Measurements from ENCODE around the gene NEMP2. TPM values are rescaled to one million over a fixed set of nuclear protein-coding genes. Genes with fewer than 3 reads are reported as not detected.

Gene NEMP2
- polyA plus RNA-seq, 2 of the 4 experiments (the other 2 are of a cell fraction) = 7.1 to 22.0 TPM

GRCh38 chr2:190493095-190493494 lies 41.4 kb downstream of the NEMP2 start:
- TF ChIP-seq PHF8 (IDR thresholded peaks at IDR 0.05; ENCODE audit: borderline replicate concordance, low read depth) = no peak
- TF ChIP-seq, protein P1, sequence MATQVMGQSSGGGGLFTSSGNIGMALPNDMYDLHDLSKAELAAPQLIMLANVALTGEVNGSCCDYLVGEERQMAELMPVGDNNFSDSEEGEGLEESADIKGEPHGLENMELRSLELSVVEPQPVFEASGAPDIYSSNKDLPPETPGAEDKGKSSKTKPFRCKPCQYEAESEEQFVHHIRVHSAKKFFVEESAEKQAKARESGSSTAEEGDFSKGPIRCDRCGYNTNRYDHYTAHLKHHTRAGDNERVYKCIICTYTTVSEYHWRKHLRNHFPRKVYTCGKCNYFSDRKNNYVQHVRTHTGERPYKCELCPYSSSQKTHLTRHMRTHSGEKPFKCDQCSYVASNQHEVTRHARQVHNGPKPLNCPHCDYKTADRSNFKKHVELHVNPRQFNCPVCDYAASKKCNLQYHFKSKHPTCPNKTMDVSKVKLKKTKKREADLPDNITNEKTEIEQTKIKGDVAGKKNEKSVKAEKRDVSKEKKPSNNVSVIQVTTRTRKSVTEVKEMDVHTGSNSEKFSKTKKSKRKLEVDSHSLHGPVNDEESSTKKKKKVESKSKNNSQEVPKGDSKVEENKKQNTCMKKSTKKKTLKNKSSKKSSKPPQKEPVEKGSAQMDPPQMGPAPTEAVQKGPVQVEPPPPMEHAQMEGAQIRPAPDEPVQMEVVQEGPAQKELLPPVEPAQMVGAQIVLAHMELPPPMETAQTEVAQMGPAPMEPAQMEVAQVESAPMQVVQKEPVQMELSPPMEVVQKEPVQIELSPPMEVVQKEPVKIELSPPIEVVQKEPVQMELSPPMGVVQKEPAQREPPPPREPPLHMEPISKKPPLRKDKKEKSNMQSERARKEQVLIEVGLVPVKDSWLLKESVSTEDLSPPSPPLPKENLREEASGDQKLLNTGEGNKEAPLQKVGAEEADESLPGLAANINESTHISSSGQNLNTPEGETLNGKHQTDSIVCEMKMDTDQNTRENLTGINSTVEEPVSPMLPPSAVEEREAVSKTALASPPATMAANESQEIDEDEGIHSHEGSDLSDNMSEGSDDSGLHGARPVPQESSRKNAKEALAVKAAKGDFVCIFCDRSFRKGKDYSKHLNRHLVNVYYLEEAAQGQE (IDR thresholded peaks at IDR 0.05) = no peak
- TF ChIP-seq CHD2 (IDR thresholded peaks at IDR 0.05; ENCODE audit: low read length, partially characterized antibody) = no peak
- no peak for TF ChIP-seq CHD4 (IDR thresholded peaks at IDR 0.05; ENCODE audit: borderline replicate concordance)
- TF ChIP-seq FOSB (CRISPR knock-in tag; IDR thresholded peaks at IDR 0.05) = no peak
- TF ChIP-seq CBX2 (IDR thresholded peaks at IDR 0.05; ENCODE audit: borderline replicate concordance, low read depth) = no peak
- TF ChIP-seq MAFK (IDR thresholded peaks at IDR 0.05; ENCODE audit: partially characterized antibody) = no peak
- DNase-seq (ENCODE audit: low read depth in 1 of 2, low spot score in 1 of 2) (no peak), FAIRE-seq (no peak), ATAC-seq (no peak)
- Histone ChIP-seq H3K4me2 (no peak overlapping the region), H3K4me1 (peaks cover 8% of the 10 kb centered on the region), H3K9me3 (no peaks in the 10 kb centered on the region), H3K4me3 (no peak overlapping the region), H3K27ac (no peak overlapping the region)
- ChIA-PET CTCF (no interaction called here), POLR2A (no interaction called here)
- WGBS (ENCODE audit: missing lambda C conversion rate) = 51% methylated on average over 2 of the region's 2 CpGs

DNA sequence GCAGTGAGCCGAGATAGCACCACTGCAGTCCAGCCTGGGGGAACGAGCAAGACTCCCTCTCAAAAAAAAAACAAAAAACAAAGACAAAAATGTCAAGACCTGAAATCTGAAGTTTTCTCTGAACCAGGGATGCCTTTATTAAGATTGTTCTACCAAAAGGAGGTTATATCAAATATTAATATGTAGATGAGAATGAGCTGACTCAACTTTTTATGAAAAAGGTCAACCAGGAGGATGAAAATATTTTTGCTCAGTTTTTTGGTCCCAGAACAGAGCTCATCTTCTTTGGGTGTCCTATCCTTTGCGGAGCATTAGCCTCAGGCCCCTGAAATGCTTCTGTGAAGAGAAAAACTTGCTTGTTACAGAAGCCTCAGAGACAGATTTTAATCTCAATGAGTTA lies 44.0 kb downstream of the NEMP2 start:
- Histone ChIP-seq H3K4me3 (no peak overlapping the region), H3K9me3 (no peaks in the 10 kb centered on the region), H3K27ac (no peak overlapping the region), H3K4me2 (no peak overlapping the region), H3K4me1 (no peaks in the 10 kb centered on the region)
- FAIRE-seq = no peak
- 93% methylated on average over 3 of the region's 3 CpGs for WGBS (ENCODE audit: missing lambda C conversion rate)
- CTCF ChIA-PET = no interaction called here
- ATAC-seq = no peak
- POLR2A ChIA-PET = no interaction called here
- TF ChIP-seq MAFK (IDR thresholded peaks at IDR 0.05; ENCODE audit: partially characterized antibody) = peak; percentile 38
- no peak for TF ChIP-seq EP300 (IDR thresholded peaks at IDR 0.05)
- DNase-seq (ENCODE audit: low read depth in 1 of 2, low spot score in 1 of 2) = no peak

GRCh38 chr2:190489475-190489874 lies 45.0 kb downstream of the NEMP2 start:
- Histone ChIP-seq H3K4me1 (no peaks in the 10 kb centered on the region), H3K27ac (no peak overlapping the region), H3K4me3 (no peak overlapping the region), H3K9me3 (no peaks in the 10 kb centered on the region), H3K4me2 (no peak overlapping the region)
- DNase-seq (ENCODE audit: low read depth in 1 of 2, low spot score in 1 of 2) (no peak), FAIRE-seq (no peak), ATAC-seq (no peak)
- ChIA-PET CTCF (interaction anchor here (1.4 kb wide), 1 partner anchor 13 kb away, joined by 6 read pairs; no protein-coding TSS in a partner anchor), POLR2A (no interaction called here)
- no peak for TF ChIP-seq ELK1 (IDR thresholded peaks at IDR 0.05; ENCODE audit: low read depth, low read length)
- TF ChIP-seq, protein P2, sequence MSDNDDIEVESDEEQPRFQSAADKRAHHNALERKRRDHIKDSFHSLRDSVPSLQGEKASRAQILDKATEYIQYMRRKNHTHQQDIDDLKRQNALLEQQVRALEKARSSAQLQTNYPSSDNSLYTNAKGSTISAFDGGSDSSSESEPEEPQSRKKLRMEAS (IDR thresholded peaks at IDR 0.05) = no peak
- no peak for TF ChIP-seq ESRRA (IDR thresholded peaks at IDR 0.05; ENCODE audit: borderline replicate concordance, low read length)
- no peak for TF ChIP-seq FOSB (CRISPR knock-in tag; IDR thresholded peaks at IDR 0.05)
- TF ChIP-seq RFX5 (IDR thresholded peaks at IDR 0.05) = no peak
- TF ChIP-seq CHD2 (IDR thresholded peaks at IDR 0.05; ENCODE audit: low read length, partially characterized antibody) = no peak
- no peak for TF ChIP-seq MAFK (IDR thresholded peaks at IDR 0.05; ENCODE audit: partially characterized antibody)
- TF ChIP-seq CBX2 (IDR thresholded peaks at IDR 0.05; ENCODE audit: borderline replicate concordance, low read depth) = no peak
- TF ChIP-seq RAD21 (conservative IDR thresholded peaks at IDR 0.05 in 1 of 2, IDR thresholded peaks at IDR 0.05 in 1 of 2) = no peak
- 89% methylated on average over 4 of the region's 4 CpGs for whole genome bisulfite sequencing (ENCODE audit: missing lambda C conversion rate)

Measured in A549 (cell line).